Measurements from ENCODE around the gene DNAI1. TPM values are rescaled to one million over a fixed set of nuclear protein-coding genes. Genes with fewer than 3 reads are reported as not detected.

DNAI1 gene
- total RNA-seq, 2 experiments from 2014 or later, result not detected

DNA sequence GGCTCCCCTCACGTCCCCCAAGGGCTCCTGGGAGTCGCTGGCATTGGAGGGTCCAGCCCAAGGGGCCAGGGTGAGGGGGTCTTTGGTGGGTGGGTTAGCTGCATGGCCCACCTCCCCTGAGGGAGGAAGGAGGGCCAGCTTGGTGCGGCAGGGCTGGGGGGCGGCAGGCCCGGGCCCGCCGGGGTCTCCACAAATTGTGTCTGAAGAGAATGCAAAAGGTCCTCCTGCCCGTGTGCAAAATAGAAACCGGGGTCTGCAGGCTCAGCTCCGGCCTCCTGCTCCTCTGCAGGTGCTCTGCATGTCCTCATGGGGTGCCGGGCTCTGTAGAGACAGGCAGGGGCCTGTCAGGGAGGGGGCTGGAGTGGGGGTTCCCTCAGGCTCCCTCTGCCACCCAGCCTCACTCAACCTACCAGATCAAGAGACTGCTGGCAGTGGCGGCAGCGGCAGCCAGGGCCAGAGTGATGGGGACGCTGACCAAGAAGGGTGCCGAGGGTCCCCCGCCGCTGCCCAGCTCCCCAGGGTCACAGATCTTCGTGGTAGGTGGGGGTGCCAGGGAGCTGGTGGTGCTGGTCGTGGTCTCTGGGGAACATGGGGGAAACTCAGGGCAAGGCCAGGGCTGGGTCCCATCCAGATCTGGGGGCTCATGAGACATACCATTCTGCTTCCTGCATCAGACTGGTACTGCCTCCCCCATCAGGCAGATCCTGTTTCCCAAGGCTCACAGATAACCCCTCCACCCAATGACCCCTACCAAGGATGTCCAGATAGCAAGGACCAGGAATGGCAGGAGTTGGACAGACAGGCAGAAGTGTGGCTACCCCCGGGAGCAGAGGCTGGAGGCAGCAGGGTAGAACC lies 93.4 kb downstream of the DNAI1 start:
- H3K9me3 Mint-ChIP-seq, result no peaks in the 10 kb centered on the region
- intact Hi-C loops (cut with DNase I, micrococcal nuclease), result no loop called here
- H3K4me1 ChIP-seq (ENCODE audit: insufficient read depth, low read length), result no peaks in the 10 kb centered on the region
- CTCF ChIA-PET, result no interaction called here
- no peaks in the 10 kb centered on the region for H3K4me1 Mint-ChIP-seq (ENCODE audit: low read depth)
- H3K36me3 Mint-ChIP-seq (ENCODE audit: low read depth), result no peaks in the 10 kb centered on the region
- TF ChIP-seq, protein P1, sequence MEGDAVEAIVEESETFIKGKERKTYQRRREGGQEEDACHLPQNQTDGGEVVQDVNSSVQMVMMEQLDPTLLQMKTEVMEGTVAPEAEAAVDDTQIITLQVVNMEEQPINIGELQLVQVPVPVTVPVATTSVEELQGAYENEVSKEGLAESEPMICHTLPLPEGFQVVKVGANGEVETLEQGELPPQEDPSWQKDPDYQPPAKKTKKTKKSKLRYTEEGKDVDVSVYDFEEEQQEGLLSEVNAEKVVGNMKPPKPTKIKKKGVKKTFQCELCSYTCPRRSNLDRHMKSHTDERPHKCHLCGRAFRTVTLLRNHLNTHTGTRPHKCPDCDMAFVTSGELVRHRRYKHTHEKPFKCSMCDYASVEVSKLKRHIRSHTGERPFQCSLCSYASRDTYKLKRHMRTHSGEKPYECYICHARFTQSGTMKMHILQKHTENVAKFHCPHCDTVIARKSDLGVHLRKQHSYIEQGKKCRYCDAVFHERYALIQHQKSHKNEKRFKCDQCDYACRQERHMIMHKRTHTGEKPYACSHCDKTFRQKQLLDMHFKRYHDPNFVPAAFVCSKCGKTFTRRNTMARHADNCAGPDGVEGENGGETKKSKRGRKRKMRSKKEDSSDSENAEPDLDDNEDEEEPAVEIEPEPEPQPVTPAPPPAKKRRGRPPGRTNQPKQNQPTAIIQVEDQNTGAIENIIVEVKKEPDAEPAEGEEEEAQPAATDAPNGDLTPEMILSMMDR (IDR thresholded peaks at IDR 0.05), result no peak
- H3K27ac Mint-ChIP-seq, result no peak overlapping the region
- no peaks in the 10 kb centered on the region for H3K9me3 ChIP-seq (ENCODE audit: control insufficient read depth in 1 of 2, insufficient read depth in 1 of 2, low read length in 2 of 2)
- H3K27me3 ChIP-seq (ENCODE audit: control insufficient read depth in 1 of 2, insufficient read depth in 2 of 2, low read length in 2 of 2), result peaks cover 2 to 12% of the 10 kb centered on the region in 2 experiments
- H3K4me3 ChIP-seq (ENCODE audit: low read length), result no peak overlapping the region
- H3K36me3 ChIP-seq (ENCODE audit: insufficient read depth, low read length), result no peaks in the 10 kb centered on the region
- peaks cover 33% of the 10 kb centered on the region for H3K27me3 Mint-ChIP-seq
- no peak for DNase-seq
- H3K4me3 Mint-ChIP-seq, result no peak overlapping the region
- no peak overlapping the region for H3K27ac ChIP-seq (ENCODE audit: low read depth in 1 of 2, low read length in 2 of 2)
- POLR2A ChIA-PET, result no interaction called here
- ATAC-seq (ENCODE audit: poor library complexity), result no peak

DNA sequence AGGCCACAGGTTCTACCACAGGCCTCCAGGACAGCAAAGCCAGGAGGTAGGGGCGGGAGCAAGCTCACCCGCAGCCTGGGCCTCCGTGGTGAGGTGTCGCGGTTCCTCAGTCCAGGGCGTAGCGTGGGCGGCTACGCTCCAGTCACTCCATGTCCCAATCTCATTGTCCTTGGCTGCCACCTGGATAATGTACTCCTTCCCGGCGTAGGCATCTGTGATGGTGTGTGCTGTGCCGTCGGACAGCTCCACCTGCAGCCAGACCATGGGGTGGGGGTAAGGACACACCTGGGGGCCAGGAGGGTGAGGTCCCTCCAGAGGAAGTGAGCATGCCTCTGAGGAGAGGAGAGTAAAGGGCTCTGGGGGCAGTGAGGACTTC lies 94.0 kb downstream of the DNAI1 start:
- Mint-ChIP-seq H3K9me3 (no peaks in the 10 kb centered on the region), H3K36me3 (ENCODE audit: low read depth) (no peaks in the 10 kb centered on the region), H3K27ac (no peak overlapping the region), H3K27me3 (peaks cover 33% of the 10 kb centered on the region), H3K4me3 (no peak overlapping the region), H3K4me1 (ENCODE audit: low read depth) (no peaks in the 10 kb centered on the region)
- Histone ChIP-seq H3K4me1 (ENCODE audit: insufficient read depth, low read length) (no peaks in the 10 kb centered on the region), H3K27ac (ENCODE audit: low read depth in 1 of 2, low read length in 2 of 2) (no peak overlapping the region), H3K27me3 (ENCODE audit: control insufficient read depth in 1 of 2, insufficient read depth in 2 of 2, low read length in 2 of 2) (peaks cover 3 to 6% of the 10 kb centered on the region in 2 experiments), H3K36me3 (ENCODE audit: insufficient read depth, low read length) (no peaks in the 10 kb centered on the region), H3K4me3 (ENCODE audit: low read length) (no peak overlapping the region), H3K9me3 (ENCODE audit: control insufficient read depth in 1 of 2, insufficient read depth in 1 of 2, low read length in 2 of 2) (no peaks in the 10 kb centered on the region)
- DNase-seq (no peak), ATAC-seq (ENCODE audit: poor library complexity) (no peak)
- intact Hi-C loops (cut with DNase I, micrococcal nuclease), result no loop called here
- CTCF ChIA-PET, result no interaction called here
- TF ChIP-seq, protein P1 (IDR thresholded peaks at IDR 0.05), result no peak
- POLR2A ChIA-PET, result no interaction called here

DNA sequence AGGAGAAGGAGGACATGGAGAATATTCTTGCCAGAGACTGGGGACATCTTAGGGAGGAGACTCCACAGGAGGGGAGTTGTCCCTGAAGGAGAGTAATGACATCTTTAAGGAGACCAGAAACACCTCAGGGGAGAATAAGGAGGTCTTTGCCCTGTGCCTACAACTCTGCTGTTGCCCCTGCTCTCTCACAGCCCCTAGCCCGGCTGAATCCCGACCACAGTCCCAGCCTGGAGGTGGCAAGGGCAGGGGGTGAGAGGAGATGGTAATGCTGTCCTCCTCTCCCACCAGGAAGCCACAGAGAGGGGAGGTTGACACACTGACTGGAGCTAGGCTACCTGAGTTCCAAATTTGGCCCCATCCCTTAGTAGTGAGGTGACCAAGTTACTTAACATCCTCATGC lies 94.4 kb downstream of the DNAI1 start:
- POLR2A ChIA-PET, result no interaction called here
- TF ChIP-seq, protein P1 (IDR thresholded peaks at IDR 0.05), result no peak
- Histone ChIP-seq H3K27me3 (ENCODE audit: control insufficient read depth in 1 of 2, insufficient read depth in 2 of 2, low read length in 2 of 2) (peaks cover 3 to 4% of the 10 kb centered on the region in 2 experiments), H3K4me1 (ENCODE audit: insufficient read depth, low read length) (no peaks in the 10 kb centered on the region), H3K36me3 (ENCODE audit: insufficient read depth, low read length) (no peaks in the 10 kb centered on the region), H3K9me3 (ENCODE audit: control insufficient read depth in 1 of 2, insufficient read depth in 1 of 2, low read length in 2 of 2) (no peaks in the 10 kb centered on the region), H3K4me3 (ENCODE audit: low read length) (no peak overlapping the region), H3K27ac (ENCODE audit: low read depth in 1 of 2, low read length in 2 of 2) (no peak overlapping the region)
- Mint-ChIP-seq H3K9me3 (no peaks in the 10 kb centered on the region), H3K4me3 (no peak overlapping the region), H3K4me1 (ENCODE audit: low read depth) (no peaks in the 10 kb centered on the region), H3K27ac (no peak overlapping the region), H3K27me3 (peaks cover 34% of the 10 kb centered on the region), H3K36me3 (ENCODE audit: low read depth) (no peaks in the 10 kb centered on the region)
- CTCF ChIA-PET, result no interaction called here
- DNase-seq (no peak), ATAC-seq (ENCODE audit: poor library complexity) (no peak)
- intact Hi-C loops (cut with DNase I, micrococcal nuclease), result no loop called here

Measured in CD4-positive, alpha-beta T cell (primary cell).